DND-41 (cell line): ENCODE measurements around the gene ARHGEF2.

Source experiments
- ATAC-seq: fragments of 200-7000 bp; cut with Tn5 transposase; 3 replicates; pipeline ENCODE4 v1.9.1; 2021; ENCODE audit warnings: low read depth; ENCODE audit not compliant: insufficient read depth
- DNase-seq: peaks from one replicate; pipeline ENCODE4 v3.0.0-alpha.2; 2020
- H2AFZ ChIP-seq: 2 replicates; pipeline ENCODE4 v1.6.0; 2012; ENCODE audit warnings: low read depth, low read length
- H3K27ac ChIP-seq: 2 replicates; pipeline ENCODE4 v1.5.1; 2012; ENCODE audit warnings: low read length, inconsistent platforms
- H3K27me3 ChIP-seq: fragments of 200-600 bp; sonication (generic); 2 replicates; pipeline ENCODE4 v1.6.0; 2012; ENCODE audit warnings: low read length, mild to moderate bottlenecking, inconsistent platforms; ENCODE audit not compliant: insufficient read depth, poor library complexity
- H3K36me3 ChIP-seq: 2 replicates; pipeline ENCODE4 v1.5.1; 2012; ENCODE audit warnings: low read length, inconsistent platforms; ENCODE audit not compliant: insufficient read depth
- H3K4me1 ChIP-seq: 2 replicates; pipeline ENCODE4 v1.5.1; 2012; ENCODE audit warnings: mild to moderate bottlenecking, low read length; ENCODE audit not compliant: insufficient read depth
- H3K4me2 ChIP-seq: 2 replicates; pipeline ENCODE4 v1.6.0; 2012; ENCODE audit warnings: mild to moderate bottlenecking, moderate library complexity, low read length, inconsistent platforms; ENCODE audit not compliant: insufficient read depth
- H3K4me3 ChIP-seq, 2 experiments: fragments of 200-600 bp in 1 of 2; shearing (Covaris generic) in 1 of 2; 2 replicates each; pipeline ENCODE4 v1.5.1; 2012 to 2016; ENCODE audit warnings: inconsistent platforms in 2 of 2, low read length in 2 of 2, mild to moderate bottlenecking in 2 of 2, low read depth in 1 of 2, moderate library complexity in 1 of 2
- H3K79me2 ChIP-seq: 2 replicates; pipeline ENCODE4 v1.6.0; 2012; ENCODE audit warnings: low read length, inconsistent platforms; ENCODE audit not compliant: insufficient read depth
- H3K9ac ChIP-seq: 2 replicates; pipeline ENCODE4 v1.6.0; 2012; ENCODE audit warnings: low read depth, mild to moderate bottlenecking, inconsistent platforms, low read length, moderate library complexity
- H3K9me3 ChIP-seq: 2 replicates; pipeline ENCODE4 v1.5.1; 2012; ENCODE audit warnings: low read length, moderate library complexity, mild to moderate bottlenecking, inconsistent platforms; ENCODE audit not compliant: insufficient read depth, severe bottlenecking
- H4K20me1 ChIP-seq: 2 replicates; pipeline ENCODE4 v1.6.0; 2012; ENCODE audit warnings: low read length; ENCODE audit not compliant: insufficient read depth
- CTCF ChIP-seq: IDR thresholded peaks from 2 replicates; pipeline ENCODE4 v1.5.1; 2012; ENCODE audit warnings: borderline replicate concordance, low read length, moderate library complexity, mild to moderate bottlenecking; ENCODE audit not compliant: poor library complexity, severe bottlenecking; ENCODE audit errors: extremely low read depth
- EZH2 ChIP-seq: IDR thresholded peaks from 3 replicates; pipeline ENCODE4 v1.6.1; 2012; ENCODE audit warnings: borderline replicate concordance, low read depth, mild to moderate bottlenecking, moderate library complexity, low read length, inconsistent platforms; ENCODE audit not compliant: severe bottlenecking

Gene ARHGEF2

GRCh38 chr1:156012051-156012817, 33.9 kb upstream of the ARHGEF2 start:
- no peaks in the 10 kb centered on the region for H4K20me1 ChIP-seq
- peaks cover 70% of the 10 kb centered on the region for H3K36me3 ChIP-seq
- H3K79me2 ChIP-seq: 0 out of 2 replicates have a peak, but pooled peaks cover 2% of the 10 kb centered on the region
- no peaks in the 10 kb centered on the region for H3K4me1 ChIP-seq
- H3K9ac ChIP-seq: no peak overlapping the region
- DNase-seq (no peak), ATAC-seq (no peak)
- H3K9me3 ChIP-seq: no peaks in the 10 kb centered on the region
- no peak overlapping the region for H3K4me2 ChIP-seq
- H3K27me3 ChIP-seq: no peaks in the 10 kb centered on the region
- no peak overlapping the region for H3K27ac ChIP-seq
- no peak for TF ChIP-seq CTCF
- TF ChIP-seq EZH2: no peak
- no peak overlapping the region for H3K4me3 ChIP-seq
- H2AFZ ChIP-seq: no peak overlapping the region

GRCh38 chr1:156009404-156009803, 31.1 kb upstream of the ARHGEF2 start:
- no peaks in the 10 kb centered on the region for H4K20me1 ChIP-seq
- DNase-seq (no peak), ATAC-seq (no peak)
- H3K9me3 ChIP-seq: no peaks in the 10 kb centered on the region
- H3K36me3 ChIP-seq: peaks cover 61% of the 10 kb centered on the region
- H3K27me3 ChIP-seq: no peaks in the 10 kb centered on the region
- TF ChIP-seq EZH2 (no peak), CTCF (no peak)
- H3K4me1 ChIP-seq: peaks cover 8% of the 10 kb centered on the region
- no peak overlapping the region for H2AFZ ChIP-seq
- no peak overlapping the region for H3K4me3 ChIP-seq
- no peak overlapping the region for H3K27ac ChIP-seq
- H3K9ac ChIP-seq: no peak overlapping the region
- H3K4me2 ChIP-seq: no peak overlapping the region
- 0 out of 2 replicates have a peak, but pooled peaks cover 2% of the 10 kb centered on the region for H3K79me2 ChIP-seq

- Histone ChIP-seq H2AFZ (no peak overlapping the region), H3K27me3 (no peaks in the 10 kb centered on the region), H3K9ac (no peak overlapping the region), H3K4me1 (peaks cover 8% of the 10 kb centered on the region), H3K27ac (no peak overlapping the region), H3K79me2 (no peaks in the 10 kb centered on the region), H3K4me2 (no peak overlapping the region), H3K4me3 (no peak overlapping the region), H3K9me3 (no peaks in the 10 kb centered on the region), H4K20me1 (no peaks in the 10 kb centered on the region), H3K36me3 (peaks cover 37% of the 10 kb centered on the region)
- TF ChIP-seq EZH2: no peak
- TF ChIP-seq CTCF: no peak
- ATAC-seq (no peak), DNase-seq (no peak)
Observed at GRCh38 chr1:156006666-156007376, 28.5 kb upstream of the ARHGEF2 start.
